Measurements from ENCODE around the gene TGFA.

Gene TGFA

DNA sequence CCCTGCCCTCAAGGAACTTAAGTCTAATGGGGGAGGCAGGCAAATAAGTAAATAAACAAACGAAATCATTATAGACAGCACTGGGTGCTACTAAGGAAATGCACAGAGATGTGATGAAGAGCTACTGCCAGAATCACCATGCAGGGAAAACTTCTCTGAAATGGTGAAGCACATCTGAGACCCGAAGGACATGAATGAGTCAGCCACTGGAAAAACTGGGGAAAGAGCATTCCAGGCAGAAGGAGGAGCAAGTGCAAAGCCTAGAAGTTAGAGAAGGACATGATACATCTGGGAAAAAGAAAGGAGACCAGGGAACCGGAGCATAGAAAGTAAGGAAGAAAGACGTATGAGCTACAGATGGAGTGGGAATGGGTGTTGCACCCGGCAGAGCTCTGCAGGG lies 56.8 kb downstream of the TGFA start:
- TF ChIP-seq, protein P1, sequence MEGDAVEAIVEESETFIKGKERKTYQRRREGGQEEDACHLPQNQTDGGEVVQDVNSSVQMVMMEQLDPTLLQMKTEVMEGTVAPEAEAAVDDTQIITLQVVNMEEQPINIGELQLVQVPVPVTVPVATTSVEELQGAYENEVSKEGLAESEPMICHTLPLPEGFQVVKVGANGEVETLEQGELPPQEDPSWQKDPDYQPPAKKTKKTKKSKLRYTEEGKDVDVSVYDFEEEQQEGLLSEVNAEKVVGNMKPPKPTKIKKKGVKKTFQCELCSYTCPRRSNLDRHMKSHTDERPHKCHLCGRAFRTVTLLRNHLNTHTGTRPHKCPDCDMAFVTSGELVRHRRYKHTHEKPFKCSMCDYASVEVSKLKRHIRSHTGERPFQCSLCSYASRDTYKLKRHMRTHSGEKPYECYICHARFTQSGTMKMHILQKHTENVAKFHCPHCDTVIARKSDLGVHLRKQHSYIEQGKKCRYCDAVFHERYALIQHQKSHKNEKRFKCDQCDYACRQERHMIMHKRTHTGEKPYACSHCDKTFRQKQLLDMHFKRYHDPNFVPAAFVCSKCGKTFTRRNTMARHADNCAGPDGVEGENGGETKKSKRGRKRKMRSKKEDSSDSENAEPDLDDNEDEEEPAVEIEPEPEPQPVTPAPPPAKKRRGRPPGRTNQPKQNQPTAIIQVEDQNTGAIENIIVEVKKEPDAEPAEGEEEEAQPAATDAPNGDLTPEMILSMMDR (IDR thresholded peaks at IDR 0.05; ENCODE audit: low read length, missing control alignments): no peak
- no peak overlapping the region for H3K4me3 ChIP-seq (replicated peaks; ENCODE audit: low read depth, low read length)

DNA sequence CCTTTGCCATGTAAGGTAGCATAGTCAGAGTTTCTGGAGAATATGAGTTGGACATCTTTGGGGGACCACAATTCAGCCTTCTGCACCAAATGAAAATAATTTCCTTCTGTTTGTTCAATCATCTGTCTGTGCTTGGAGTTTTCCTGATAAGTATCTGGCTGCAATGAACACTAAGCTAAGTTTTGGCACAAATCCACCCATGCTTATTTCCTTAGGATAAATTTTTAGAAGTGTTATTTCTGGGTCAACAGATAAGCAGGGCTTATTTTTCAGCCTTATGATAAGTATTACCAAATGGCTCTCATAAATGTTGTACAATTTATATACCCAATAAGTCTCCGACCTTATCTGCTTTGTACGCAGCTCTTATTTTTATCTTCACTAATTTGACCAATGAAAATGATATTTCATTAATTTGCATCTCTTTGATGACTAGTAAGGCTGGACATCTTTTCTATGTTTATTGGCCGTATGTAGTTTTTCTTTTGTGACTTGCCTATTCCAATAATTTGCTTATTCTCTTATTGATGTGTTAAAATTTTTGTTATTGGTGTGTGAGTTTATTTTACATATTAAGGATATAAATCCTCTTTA lies 59.2 kb downstream of the TGFA start:
- no peak overlapping the region for H3K4me3 ChIP-seq (replicated peaks; ENCODE audit: low read depth, low read length)
- TF ChIP-seq, protein P1 (IDR thresholded peaks at IDR 0.05; ENCODE audit: low read length, missing control alignments): no peak
- DNase-seq (ENCODE audit: low read depth): no peak

More for the DNA sequence above, 56.8 kb downstream of the TGFA start:
- DNase-seq (ENCODE audit: low read depth): no peak

DNA sequence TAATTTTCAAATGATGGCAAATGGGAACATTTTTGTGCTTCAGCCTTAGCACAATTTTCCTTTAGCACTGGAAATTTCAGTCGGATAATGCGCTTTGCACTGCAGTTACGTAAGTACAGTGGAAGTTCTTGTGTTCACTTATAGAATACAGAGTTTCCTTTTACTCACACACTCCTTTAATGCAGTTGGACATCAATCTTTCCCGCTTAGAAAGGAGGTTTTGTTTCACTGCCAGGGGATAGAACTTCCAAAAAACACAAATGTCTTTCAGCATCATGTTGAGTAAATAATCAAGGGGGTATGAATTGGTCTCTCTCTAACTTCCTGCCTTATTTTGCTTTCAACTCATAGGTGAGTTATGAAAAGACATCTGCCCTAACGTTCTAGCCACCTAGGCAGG lies 63.2 kb downstream of the TGFA start:
- DNase-seq (ENCODE audit: low read depth): no peak
- no peak overlapping the region for H3K4me3 ChIP-seq (replicated peaks; ENCODE audit: low read depth, low read length)
- TF ChIP-seq, protein P1 (IDR thresholded peaks at IDR 0.05; ENCODE audit: low read length, missing control alignments): no peak

GRCh38 chr2:70489165-70489564 lies 64.5 kb downstream of the TGFA start:
- H3K4me3 ChIP-seq (replicated peaks; ENCODE audit: low read depth, low read length): no peak overlapping the region
- no peak for DNase-seq (ENCODE audit: low read depth)

GRCh38 chr2:70484086-70484485 lies 69.5 kb downstream of the TGFA start:
- TF ChIP-seq, protein P1 (IDR thresholded peaks at IDR 0.05; ENCODE audit: low read length, missing control alignments): no peak
- DNase-seq (ENCODE audit: low read depth): no peak
- H3K4me3 ChIP-seq (replicated peaks; ENCODE audit: low read depth, low read length): no peak overlapping the region

More at GRCh38 chr2:70489165-70489564, 64.5 kb downstream of the TGFA start:
- TF ChIP-seq, protein P1 (IDR thresholded peaks at IDR 0.05; ENCODE audit: low read length, missing control alignments): no peak

DNA sequence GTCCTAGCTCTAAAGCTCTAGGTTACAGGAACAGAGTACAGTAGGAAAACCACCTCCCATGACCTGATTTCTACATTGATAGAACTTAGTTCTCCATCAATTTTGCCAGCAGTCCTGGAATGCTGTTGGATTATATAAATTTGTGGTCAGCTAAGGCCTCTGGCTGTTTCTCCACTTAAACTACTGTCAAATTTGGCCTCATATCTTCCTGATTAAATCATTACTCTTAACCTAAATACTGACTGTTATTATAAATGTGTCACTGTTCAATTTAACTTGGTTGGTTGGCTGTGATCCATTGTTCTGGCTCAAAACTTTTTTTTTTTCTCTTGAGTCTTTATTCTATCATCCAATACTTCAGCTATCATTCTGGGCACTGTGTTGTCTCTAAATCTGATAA lies 71.2 kb downstream of the TGFA start:
- DNase-seq (ENCODE audit: low read depth): no peak
- TF ChIP-seq, protein P1 (IDR thresholded peaks at IDR 0.05; ENCODE audit: low read length, missing control alignments): no peak
- H3K4me3 ChIP-seq (replicated peaks; ENCODE audit: low read depth, low read length): no peak overlapping the region

DNA sequence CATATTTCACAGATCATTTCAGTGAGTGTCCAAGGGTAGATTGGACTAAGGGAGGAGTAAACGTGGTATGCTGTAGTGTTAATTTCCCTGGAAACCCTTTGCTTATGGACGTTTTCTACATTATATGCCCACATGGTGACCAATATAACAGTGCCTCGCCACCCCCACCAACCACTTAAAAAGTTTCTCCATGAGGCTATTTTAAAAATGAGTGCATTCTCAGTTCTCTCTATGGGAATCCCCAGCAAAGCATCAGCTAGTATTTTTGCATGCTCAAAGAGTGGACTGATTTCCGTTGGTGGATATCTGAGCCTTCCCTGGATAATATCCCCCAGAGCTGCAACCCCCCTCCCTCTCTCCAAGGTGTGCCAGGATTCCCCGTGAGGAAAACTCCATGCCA lies 73.2 kb downstream of the TGFA start:
- TF ChIP-seq, protein P1 (IDR thresholded peaks at IDR 0.05; ENCODE audit: low read length, missing control alignments): no peak

More for the DNA sequence above, 73.2 kb downstream of the TGFA start:
- DNase-seq (ENCODE audit: low read depth): no peak
- H3K4me3 ChIP-seq (replicated peaks; ENCODE audit: low read depth, low read length): no peak overlapping the region

All from fibroblast of pulmonary artery (primary cell).